Renal pelvis (tissue), 12 donors: ENCODE measurements around the gene SRP14. TPM values are rescaled to one million over a fixed set of nuclear protein-coding genes. Genes with fewer than 3 reads are reported as not detected.
"Not testable (repeated sequence)": the region's sequence is repeated elsewhere in the genome, so short reads cannot be mapped to it uniquely, and the experiment has no call there.

Experiments used
- DNase-seq: peaks from one replicate; pipeline ENCODE4 v3.0.0-alpha.2; 2013
- long read RNA-seq, 16 experiments: transcript quantifications; one replicate each; lab custom pipeline, GENCODE V29; 2026
- polyA plus RNA-seq, 3 donors: library from polyadenylated mRNA; unstranded; fragments of 120-200 nt; gene quantifications; one replicate each; pipeline ENCODE4 v1.2.1, GENCODE V29; 2013; ENCODE audit not compliant: insufficient read length in 3 of 3

Gene SRP14, protein sequence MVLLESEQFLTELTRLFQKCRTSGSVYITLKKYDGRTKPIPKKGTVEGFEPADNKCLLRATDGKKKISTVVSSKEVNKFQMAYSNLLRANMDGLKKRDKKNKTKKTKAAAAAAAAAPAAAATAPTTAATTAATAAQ
- 100 to 1,000 TPM; 484 to 650 (median 540) TPM for polyA plus RNA-seq
- long read RNA-seq, donor 1, transcript SRP14-204 (4 exons, 780 nt) = minor isoform, 25 of 606 reads
- long read RNA-seq, donor 1, transcript SRP14-201 (5 exons, 1,077 nt) = major isoform, 508 of 606 reads
- long read RNA-seq, donor 1, partial matches to known transcripts = 25 of 606 reads
- long read RNA-seq, donor 1, other reads (novel, unspliced or antisense) = 44 of 606 reads
- long read RNA-seq, donor 2, transcript SRP14-201 (5 exons, 1,077 nt) = major isoform, 588 of 691 reads
- long read RNA-seq, donor 2, transcript SRP14-204 (4 exons, 780 nt) = minor isoform, 17 of 691 reads
- long read RNA-seq, donor 2, partial matches to known transcripts = 21 of 691 reads
- long read RNA-seq, donor 2, other reads (novel, unspliced or antisense) = 61 of 691 reads
- long read RNA-seq, donor 3, transcript SRP14-201 (5 exons, 1,077 nt) = major isoform, 518 of 642 reads
- long read RNA-seq, donor 3, transcript SRP14-204 (4 exons, 780 nt) = minor isoform, 27 of 642 reads
- long read RNA-seq, donor 3, partial matches to known transcripts = 55 of 642 reads
- long read RNA-seq, donor 3, other reads (novel, unspliced or antisense) = 37 of 642 reads
- long read RNA-seq, donor 4, transcript SRP14-204 (4 exons, 780 nt) = minor isoform, 35 of 760 reads
- long read RNA-seq, donor 4, transcript SRP14-201 (5 exons, 1,077 nt) = major isoform, 626 of 760 reads
- long read RNA-seq, donor 4, partial matches to known transcripts = 29 of 760 reads
- long read RNA-seq, donor 4, other reads (novel, unspliced or antisense) = 67 of 760 reads
- long read RNA-seq, donor 5, transcript SRP14-204 (4 exons, 780 nt) = minor isoform, 43 of 427 reads
- long read RNA-seq, donor 5, transcript SRP14-205 (4 exons, 578 nt) = minor isoform, 7 of 427 reads
- long read RNA-seq, donor 5, transcript SRP14-201 (5 exons, 1,077 nt) = major isoform, 348 of 427 reads
- long read RNA-seq, donor 5, partial matches to known transcripts = 10 of 427 reads
- long read RNA-seq, donor 5, other reads (novel, unspliced or antisense) = 19 of 427 reads
- long read RNA-seq, donor 6, transcript SRP14-204 (4 exons, 780 nt) = minor isoform, 44 of 502 reads
- long read RNA-seq, donor 6, transcript SRP14-201 (5 exons, 1,077 nt) = major isoform, 398 of 502 reads
- long read RNA-seq, donor 6, partial matches to known transcripts = 19 of 502 reads
- long read RNA-seq, donor 6, other reads (novel, unspliced or antisense) = 37 of 502 reads
- long read RNA-seq, donor 7, transcript SRP14-205 (4 exons, 578 nt) = minor isoform, 5 of 756 reads
- long read RNA-seq, donor 7, transcript SRP14-201 (5 exons, 1,077 nt) = major isoform, 577 of 756 reads
- long read RNA-seq, donor 7, transcript SRP14-204 (4 exons, 780 nt) = minor isoform, 56 of 756 reads
- long read RNA-seq, donor 7, partial matches to known transcripts = 56 of 756 reads
- long read RNA-seq, donor 7, other reads (novel, unspliced or antisense) = 61 of 756 reads
- long read RNA-seq, donor 8, transcript SRP14-201 (5 exons, 1,077 nt) = major isoform, 192 of 240 reads
- long read RNA-seq, donor 8, transcript SRP14-204 (4 exons, 780 nt) = minor isoform, 15 of 240 reads
- long read RNA-seq, donor 8, partial matches to known transcripts = 9 of 240 reads
- long read RNA-seq, donor 8, other reads (novel, unspliced or antisense) = 20 of 240 reads
- long read RNA-seq, donor 9, transcript SRP14-201 (5 exons, 1,077 nt) = major isoform, 652 of 801 reads
- long read RNA-seq, donor 9, transcript SRP14-204 (4 exons, 780 nt) = minor isoform, 49 of 801 reads
- long read RNA-seq, donor 9, partial matches to known transcripts = 34 of 801 reads
- long read RNA-seq, donor 9, other reads (novel, unspliced or antisense) = 63 of 801 reads
- long read RNA-seq, donor 10, transcript SRP14-201 (5 exons, 1,077 nt) = major isoform, 432 of 507 reads
- long read RNA-seq, donor 10, transcript SRP14-204 (4 exons, 780 nt) = minor isoform, 23 of 507 reads
- long read RNA-seq, donor 10, partial matches to known transcripts = 12 of 507 reads
- long read RNA-seq, donor 10, other reads (novel, unspliced or antisense) = 35 of 507 reads
- long read RNA-seq, donor 11, transcript SRP14-201 (5 exons, 1,077 nt) = major isoform, 366 of 471 reads
- long read RNA-seq, donor 11, transcript SRP14-204 (4 exons, 780 nt) = minor isoform, 24 of 471 reads
- long read RNA-seq, donor 11, transcript SRP14-205 (4 exons, 578 nt) = minor isoform, 6 of 471 reads
- long read RNA-seq, donor 11, partial matches to known transcripts = 35 of 471 reads
- long read RNA-seq, donor 11, other reads (novel, unspliced or antisense) = 39 of 471 reads
- long read RNA-seq, donor 12, transcript SRP14-201 (5 exons, 1,077 nt) = major isoform, 543 of 687 reads
- long read RNA-seq, donor 12, transcript SRP14-204 (4 exons, 780 nt) = minor isoform, 25 of 687 reads
- long read RNA-seq, donor 12, partial matches to known transcripts = 44 of 687 reads
- long read RNA-seq, donor 12, other reads (novel, unspliced or antisense) = 73 of 687 reads
- long read RNA-seq, donor 13, transcript SRP14-205 (4 exons, 578 nt) = minor isoform, 7 of 426 reads
- long read RNA-seq, donor 13, transcript SRP14-204 (4 exons, 780 nt) = minor isoform, 31 of 426 reads
- long read RNA-seq, donor 13, transcript SRP14-201 (5 exons, 1,077 nt) = major isoform, 337 of 426 reads
- long read RNA-seq, donor 13, partial matches to known transcripts = 19 of 426 reads
- long read RNA-seq, donor 13, other reads (novel, unspliced or antisense) = 29 of 426 reads
- long read RNA-seq, donor 14 = 0 reads
- long read RNA-seq, donor 15 = 0 reads
- long read RNA-seq, donor 16, transcript SRP14-201 (5 exons, 1,077 nt) = major isoform, 599 of 752 reads
- long read RNA-seq, donor 16, transcript SRP14-205 (4 exons, 578 nt) = minor isoform, 6 of 752 reads
- long read RNA-seq, donor 16, transcript SRP14-204 (4 exons, 780 nt) = minor isoform, 44 of 752 reads
- long read RNA-seq, donor 16, partial matches to known transcripts = 52 of 752 reads
- long read RNA-seq, donor 16, other reads (novel, unspliced or antisense) = 48 of 752 reads

DNA sequence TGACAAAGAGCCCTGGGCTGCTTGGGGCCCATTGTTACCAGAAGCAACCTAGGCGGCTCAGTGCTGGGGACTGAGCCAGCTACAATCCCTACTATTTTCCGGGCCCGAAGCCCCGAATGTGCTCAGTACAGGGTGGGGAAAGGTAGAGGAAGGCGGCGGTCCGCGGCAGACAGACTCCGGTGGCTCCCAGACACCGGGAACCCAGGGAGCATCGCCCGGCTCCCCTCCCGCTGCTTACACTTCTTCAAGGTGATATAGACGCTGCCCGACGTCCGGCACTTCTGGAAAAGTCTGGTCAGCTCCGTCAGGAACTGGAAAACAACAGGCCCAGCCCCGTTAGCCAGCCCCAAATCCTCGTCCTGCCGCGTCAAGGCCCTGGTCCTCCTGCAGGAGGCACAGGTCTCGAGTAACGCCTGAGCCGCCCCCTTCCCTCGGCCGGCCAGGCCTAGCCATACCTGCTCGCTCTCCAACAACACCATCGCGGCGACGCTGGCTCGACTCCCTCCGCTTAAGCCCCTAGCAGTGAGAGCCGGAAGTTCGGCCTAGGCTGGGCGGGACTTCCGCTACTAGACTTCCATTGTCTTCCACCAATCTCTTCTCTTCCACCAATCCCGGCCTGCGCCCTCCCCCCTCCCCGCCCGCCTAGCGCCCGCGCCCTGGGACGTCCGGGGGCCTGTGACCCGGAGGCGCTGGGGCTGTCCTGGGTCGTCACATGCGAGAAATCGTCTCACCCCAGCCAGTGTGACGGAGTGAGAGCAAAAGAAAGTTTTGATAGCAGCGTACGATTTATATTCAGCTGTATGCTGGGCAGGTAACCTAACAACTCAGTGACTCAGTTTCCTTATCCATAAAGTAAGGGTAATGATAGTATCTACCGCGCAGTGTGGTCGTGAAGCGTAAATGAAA, at the start of gene SRP14:
SRP14 (minus strand) TSS at position 544 of the 906 bp plus-strand sequence; CDS start at position 479, 65 bp downstream.
- DNase-seq = peak; percentile 96

DNA sequence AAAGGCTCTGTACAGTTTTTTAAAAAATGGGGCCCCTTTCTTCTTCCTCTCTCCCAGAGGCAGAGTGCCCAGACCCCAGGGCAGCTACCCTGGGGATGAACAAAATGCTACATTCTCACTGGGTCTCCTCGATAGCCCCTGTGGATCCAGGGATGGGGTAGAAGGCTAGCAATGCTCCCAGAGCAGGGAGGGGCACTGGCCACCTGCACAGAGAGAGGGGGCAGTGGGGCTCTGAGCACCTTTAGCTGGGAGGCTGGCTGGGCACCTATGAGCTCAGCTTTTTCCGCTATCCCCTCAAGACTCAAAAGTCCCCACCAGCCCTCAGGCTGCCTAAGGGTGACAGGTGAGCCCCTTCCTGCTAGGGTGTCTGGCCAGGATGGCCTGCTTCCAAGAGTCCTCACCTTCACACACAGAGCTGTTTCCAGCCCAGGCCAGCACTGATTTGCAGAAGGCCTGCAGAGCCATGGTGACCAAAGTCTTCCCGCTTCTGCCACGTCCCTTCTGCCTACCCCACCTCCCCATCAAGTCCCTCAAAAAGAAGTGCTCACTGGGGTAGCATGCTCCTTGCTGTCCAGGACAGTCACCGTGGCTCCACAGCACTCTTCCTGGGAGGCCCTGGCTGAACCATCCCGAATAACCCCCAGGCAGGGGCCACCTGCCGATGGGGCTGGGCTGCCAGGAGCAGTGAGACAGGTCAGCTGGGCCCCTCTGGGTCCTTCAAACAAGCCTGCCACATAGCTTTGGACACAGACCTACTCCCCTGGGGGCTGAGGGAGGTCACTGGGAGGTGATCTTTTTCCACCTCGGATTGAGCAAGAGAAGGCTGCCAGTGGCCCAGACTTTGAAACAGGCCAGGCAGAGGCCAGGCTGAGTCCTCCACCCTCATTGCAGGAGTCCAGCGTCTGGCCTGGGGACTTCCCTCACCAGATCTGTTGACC, 49.3 kb upstream of the SRP14 start:
- DNase-seq = no peak

DNA sequence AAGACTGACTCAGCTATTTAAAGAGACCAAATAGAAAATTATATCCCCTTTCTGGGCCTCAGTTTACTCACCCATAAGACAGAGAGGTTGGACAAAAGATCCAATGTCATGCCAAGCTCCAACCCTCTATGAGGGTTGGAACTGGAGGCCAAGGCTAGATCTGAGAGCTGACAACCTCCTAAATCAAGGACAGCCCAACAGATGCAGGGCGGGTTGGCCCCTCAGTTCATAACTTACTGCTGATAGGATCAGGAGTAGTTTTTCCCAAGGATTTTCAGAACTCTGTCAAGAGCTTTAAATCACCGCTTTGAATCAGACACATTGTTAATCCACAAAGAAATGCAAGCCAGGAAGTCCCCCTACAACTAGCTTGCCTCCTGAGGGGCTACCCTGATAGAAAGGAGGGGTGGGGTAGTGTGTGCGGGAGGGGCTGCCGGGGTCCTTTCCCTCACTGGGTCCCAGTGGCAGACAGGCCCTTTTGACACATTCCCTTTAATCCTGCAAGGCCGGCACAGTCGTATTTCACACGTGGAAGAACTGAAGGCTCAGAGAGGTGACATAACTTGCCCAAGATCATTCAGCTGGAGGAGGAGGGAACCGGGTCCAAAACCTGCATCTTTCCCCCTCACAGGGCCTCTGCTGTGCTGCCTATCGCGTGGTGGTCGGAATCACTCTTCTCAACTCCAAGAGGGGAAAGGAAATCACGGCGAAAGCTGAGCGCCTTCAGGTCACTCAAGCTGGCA, 48.3 kb upstream of the SRP14 start:
- DNase-seq = no peak

DNA sequence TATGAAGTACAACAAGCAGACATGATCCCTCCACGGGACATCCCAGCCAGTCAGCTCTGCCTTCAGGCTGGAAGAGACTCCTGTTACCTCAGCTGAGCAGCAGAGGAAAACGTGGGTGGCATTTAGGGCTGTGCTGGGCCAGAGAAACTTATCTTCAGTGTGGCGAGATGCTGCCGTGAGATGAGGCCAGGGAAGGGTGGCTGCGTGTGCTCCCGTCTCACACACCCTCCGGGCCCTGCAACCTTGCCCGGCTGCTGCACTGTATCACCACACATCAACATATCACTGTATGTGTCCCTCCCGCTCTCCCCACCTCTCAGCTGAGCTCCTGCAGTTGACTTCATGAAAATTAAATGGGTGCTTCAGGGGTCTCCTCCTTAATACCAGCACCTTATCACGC, 46.3 kb upstream of the SRP14 start:
- no peak for DNase-seq

DNA sequence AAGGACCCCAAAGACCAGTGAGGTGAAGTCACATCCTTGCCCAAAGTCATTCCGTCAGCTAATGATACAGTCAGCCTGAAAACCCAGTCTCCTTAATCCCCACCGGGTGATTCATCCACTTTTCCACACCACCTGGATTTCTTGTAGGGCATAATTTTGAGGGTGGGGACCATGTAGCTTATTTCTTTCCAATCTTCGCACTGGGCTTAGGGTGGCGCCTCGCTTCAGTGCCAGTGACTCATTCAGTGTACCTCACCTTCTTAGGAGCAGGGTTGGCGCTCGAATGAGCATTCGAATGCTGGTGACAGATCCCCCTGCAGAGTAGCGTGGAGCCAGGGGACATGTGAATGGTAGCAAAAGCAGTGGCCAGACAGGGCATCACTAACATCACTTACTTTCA, 45.7 kb upstream of the SRP14 start:
- DNase-seq = no peak

DNA sequence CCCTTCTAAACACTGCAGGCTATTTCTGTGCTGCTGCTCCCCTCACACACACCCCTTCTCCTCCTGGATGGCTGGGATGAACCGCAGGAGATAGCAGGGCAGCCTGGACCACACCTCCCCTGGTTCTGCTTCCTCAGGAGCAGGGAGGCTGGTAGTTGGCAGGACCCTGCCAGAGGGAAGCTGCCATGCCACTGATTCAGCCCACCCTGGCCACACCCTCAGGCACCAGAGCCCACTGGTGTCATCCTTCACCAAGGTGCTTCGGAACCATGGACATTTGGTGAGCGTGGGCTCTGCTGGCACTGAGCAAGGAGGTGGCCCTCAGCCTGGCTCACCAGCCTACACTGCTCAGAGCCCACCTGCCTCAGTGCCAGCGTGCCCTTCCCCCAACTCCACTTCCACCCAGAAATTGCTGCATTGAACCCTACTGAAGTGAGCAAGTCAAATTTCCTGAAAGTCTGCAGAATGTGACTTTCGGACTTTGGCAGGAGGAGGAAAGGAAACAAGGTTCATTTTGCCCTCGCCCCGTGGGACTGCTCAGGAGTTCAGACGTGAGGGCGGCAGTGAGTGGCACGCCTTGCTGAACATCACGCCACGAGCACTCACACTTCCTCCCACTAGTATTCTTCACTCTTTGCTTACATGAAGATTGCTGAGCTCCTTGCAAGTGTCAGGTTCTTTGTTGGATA, 43.4 kb upstream of the SRP14 start:
- DNase-seq = no peak

DNA sequence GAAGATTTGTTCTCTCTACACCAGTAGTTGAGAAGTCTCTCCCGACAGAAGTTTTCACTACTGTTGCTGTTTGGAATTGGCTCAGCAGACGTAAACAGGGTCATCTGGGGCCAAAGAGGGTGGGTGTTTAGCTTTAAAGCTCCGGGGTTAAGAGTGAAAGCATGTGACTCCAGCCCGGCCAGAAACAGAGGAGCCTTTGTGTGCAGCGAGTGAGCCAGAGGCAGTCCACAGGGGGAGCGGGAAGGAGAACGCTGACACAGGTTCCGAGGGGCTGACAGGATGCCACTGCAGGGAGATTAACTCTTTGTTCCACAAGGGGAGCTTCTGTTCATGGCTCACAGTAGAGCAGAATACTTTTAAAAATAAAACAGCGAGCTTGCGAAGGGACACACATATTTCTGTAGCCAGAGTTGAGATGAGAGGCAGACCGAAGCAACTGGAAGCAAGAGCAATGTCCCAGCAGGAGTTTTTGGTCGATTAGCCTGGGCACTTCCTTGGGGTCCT, 42.8 kb upstream of the SRP14 start:
- peak; percentile 80 for DNase-seq

DNA sequence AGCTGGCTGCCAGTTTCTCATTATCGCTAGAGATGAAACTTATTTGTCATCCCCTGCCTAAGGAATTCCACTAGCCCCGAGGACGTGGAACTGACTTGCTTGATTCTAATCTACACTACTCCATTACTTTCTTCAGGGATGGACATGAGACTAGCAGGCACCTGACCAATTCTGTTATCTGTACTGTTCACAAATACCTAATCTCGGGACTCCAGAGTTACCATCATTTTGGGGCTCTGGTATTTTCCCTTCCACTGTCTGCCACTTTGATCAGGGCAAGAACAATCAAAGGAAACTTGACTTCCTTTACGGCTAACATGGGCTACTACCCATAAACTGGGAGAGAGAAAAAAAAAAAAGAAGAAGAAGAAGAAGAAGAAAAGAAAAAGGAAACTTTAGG, 41.9 kb upstream of the SRP14 start:
- DNase-seq = no peak

DNA sequence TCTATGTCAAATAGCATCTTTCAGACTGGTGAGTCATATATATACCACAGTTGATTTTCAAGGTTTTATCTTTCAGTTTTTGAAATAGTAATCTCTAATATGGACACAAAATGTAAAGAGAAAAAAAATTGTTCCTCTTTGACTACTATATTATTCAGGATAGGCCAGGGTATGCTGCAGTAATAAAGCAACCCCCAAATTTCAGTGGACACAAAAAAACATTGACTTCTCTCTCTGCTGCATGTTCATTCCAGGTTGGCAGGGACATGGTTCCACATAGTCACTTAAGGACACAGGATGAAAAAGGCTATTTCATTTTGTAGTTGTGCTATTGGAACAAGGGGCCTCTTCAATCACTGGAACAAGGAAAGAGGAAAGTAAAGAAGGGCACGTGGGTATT, 41.1 kb upstream of the SRP14 start:
- no peak for DNase-seq

DNA sequence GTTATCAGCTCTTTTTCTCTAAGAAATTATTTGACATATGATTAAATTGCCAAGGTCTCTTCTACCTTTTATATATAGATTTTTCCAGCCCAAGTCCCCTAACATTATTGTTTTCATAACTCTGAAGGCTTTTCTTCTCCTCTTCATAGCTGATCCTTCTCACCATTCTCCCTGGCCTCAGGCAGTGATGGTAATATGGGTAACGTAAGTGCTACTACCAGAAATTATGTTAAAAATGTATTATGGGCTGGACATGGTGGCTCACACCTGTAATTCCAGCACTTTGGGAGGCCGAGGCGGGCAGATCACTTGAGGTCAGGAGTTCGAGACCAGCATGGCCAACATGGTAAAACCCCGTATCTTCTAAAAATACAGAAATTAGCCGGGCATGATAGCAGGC, 40.5 kb upstream of the SRP14 start:
- no peak for DNase-seq

DNA sequence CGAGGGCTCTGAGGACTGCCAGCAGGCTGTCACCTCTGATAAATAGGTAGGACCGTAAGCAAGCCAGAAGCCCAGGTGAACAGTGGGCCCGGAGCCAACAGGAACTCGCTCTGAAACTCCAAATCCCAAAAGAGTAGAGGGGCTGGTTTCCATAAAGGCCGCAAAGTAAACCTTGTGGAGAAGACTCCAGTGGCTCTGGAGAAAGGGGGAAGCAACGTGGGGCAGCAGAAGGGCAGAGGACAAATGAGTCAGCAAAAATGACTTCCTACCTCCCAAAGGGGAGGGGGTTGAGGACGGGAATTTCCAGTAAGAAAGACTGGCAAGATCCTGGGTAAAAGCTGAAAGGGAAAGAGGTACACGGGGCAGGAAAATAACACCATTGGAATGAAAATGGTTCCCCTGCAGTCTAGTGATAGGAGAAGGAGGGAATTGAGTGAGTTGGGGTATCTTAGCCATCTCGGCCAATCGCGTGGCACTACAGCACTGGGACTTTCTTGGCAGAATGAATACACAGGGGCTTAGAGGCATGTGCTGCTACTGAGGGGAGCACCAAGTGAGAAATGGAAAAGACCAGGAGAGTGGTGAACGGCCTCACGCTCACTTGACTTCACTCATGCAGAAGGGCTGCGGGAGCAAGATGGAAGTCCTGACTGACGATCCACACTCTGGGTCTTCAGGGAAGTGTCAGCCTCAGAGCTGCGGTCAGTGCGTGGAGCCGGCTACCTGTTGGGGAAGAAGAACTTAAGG, 36.5 kb upstream of the SRP14 start:
- no peak for DNase-seq

DNA sequence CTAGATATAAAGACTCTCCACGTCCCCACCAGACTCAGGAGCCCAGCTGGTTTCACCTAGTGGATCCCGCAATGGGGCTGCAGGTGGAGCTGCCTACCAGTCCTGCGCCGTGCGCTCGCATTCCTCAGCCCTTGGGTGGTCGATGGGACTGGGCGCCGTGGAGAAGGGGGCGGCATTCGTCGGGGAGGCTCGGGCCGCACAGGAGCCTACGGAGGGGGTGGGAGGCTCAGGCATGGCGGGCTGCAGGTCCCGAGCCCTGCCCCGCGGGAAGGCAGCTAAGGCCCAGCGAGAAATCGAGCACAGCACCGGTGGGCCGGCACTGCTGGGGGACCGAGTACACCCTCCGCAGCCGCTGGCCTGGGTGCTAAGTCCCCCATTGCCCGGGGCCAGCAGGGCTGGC, 35.7 kb upstream of the SRP14 start:
- DNase-seq = not testable (repeated sequence)
